ENCODE data around the gene PLG.

GRCh38 chr6:160766657-160766988, 64.6 kb downstream of the PLG start:
- TF ChIP-seq CTCF (IDR thresholded peaks at IDR 0.05) (no peak), POLR2AphosphoS5 (IDR thresholded peaks at IDR 0.05; ENCODE audit: low read depth, low read length) (no peak), SIN3A (IDR thresholded peaks at IDR 0.05; ENCODE audit: borderline replicate concordance, insufficient read depth, low read depth, low read length) (no peak), TCF7L2 (IDR thresholded peaks at IDR 0.05; ENCODE audit: low read depth, low read length) (no peak)

Data from Panc1 (cell line).